RPMI7951 (cell line): ENCODE data around the gene PTPRN2. TPM values are rescaled to one million over a fixed set of nuclear protein-coding genes. Genes with fewer than 3 reads are reported as not detected.
"Not testable (repeated sequence)": the region's sequence is repeated elsewhere in the genome, so short reads cannot be mapped to it uniquely, and the experiment has no call there.

Source experiments
- DNase-seq: peaks from one replicate; pipeline ENCODE4 v3.0.0-alpha.2; 2012; ENCODE audit warnings: low read depth
- total RNA-seq: library from RNA; depleted of rRNA; stranded (reverse); fragments of >200 nt; shearing (Covaris generic); gene quantifications from 2 replicates; pipeline ENCODE4 v1.2.3, GENCODE V29; 2014

PTPRN2 gene
- total RNA-seq, 1 experiment from 2014 or later: 9.0 TPM

DNA sequence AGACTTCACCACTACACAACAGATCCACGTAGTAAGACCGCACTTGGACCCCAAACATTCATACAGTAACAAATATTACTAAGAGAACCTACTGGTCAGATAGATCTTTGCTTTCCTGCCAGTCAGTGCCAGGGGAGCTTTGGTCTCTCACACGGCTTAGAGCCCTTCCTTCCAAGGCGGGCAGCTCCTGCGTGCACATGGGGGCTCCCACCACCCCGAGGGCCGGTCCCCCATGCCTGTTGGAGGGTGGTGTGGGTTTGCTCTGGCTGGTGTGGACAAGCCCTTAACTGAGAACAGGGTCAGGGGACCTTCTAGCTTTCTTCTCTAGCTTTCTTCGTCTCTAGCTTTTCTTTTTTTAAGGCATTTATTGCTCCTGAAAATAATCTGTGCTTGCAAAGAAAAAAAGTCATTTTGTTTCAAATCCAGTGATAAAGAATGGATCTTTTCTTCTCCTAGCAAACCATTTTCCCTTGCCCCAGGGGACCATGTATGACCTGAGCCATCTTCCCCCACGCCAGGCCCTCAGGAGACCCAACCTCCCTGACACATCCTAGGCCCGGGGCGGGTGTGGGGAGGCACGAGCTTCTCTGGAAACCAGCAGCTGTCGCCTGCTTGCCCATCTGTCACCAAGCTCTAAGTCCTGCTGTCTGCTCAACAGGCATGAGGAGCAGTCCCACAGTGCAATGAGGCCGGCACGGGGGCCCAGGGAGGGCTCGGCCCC lies 591.1 kb downstream of the PTPRN2 start:
- DNase-seq: no peak

DNA sequence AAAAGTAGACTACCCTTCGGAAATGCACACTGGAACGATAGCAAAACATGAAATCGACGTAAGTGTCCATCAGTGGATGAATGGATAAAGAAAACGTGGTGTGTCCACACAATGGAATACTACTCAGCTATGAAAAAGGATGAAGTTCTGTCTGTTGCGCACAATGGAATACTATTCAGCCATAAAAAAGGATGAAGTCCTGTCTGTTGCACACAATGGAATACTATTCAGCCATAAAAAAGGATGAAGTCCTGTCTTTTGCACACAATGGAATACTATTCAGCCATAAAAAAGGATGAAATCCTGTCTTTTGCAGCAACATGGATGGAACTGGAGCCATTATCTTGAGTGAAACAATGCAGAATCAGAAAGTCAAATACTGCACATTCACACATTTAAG lies 591.8 kb downstream of the PTPRN2 start:
- no peak for DNase-seq

DNA sequence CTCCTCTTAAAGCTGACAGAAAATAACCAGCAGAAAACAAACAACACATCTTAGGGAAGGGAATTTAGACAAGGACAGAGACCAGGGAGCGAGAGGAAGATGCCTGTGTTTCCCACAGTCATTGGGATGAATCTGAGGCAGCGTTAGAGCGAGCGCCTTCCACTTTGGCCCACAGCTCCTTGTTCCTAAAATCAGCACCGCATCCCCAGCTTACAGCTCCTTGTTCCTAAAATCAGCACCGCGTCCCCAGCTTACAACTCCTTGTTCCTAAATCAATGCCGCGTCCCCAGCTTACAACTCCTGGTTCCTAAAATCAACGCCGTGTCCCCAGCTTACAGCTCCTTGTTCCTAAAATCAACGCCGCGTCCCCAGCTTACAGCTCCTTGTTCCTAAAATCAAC lies 593.3 kb downstream of the PTPRN2 start:
- DNase-seq: no peak

DNA sequence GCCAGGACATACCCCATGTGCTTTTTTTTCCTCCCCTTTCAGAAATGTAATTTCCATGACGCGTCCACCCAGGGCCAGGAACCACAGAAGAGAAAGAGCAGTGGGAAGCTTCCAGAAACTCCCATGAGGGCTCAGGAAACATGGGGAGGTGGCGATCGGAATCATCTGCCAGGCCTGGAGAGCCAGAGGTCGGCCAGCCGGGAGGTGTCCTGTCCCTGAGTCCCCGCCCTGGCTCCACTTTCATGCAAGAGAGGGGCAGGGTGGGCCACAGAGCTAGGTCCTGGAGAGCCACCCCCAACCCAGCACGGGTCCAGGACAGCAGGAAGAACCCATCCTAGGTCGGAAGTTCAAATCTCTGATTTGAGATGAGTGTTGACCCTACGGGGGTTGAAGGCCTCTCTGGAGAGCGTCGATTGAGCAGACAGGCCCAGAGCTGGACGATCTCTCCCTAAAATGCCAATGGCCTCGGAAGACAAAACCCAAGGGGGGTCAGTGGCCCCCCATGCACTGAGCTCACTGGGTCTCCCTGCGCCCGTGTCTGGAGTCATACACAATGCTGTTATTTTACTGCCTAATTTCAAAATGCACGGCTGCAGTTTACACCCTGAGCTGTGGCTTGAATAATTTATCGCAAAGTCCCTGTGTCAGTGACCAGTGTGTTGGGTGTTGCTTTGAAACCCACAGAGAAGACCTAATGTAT lies 594.1 kb downstream of the PTPRN2 start:
- no peak for DNase-seq

DNA sequence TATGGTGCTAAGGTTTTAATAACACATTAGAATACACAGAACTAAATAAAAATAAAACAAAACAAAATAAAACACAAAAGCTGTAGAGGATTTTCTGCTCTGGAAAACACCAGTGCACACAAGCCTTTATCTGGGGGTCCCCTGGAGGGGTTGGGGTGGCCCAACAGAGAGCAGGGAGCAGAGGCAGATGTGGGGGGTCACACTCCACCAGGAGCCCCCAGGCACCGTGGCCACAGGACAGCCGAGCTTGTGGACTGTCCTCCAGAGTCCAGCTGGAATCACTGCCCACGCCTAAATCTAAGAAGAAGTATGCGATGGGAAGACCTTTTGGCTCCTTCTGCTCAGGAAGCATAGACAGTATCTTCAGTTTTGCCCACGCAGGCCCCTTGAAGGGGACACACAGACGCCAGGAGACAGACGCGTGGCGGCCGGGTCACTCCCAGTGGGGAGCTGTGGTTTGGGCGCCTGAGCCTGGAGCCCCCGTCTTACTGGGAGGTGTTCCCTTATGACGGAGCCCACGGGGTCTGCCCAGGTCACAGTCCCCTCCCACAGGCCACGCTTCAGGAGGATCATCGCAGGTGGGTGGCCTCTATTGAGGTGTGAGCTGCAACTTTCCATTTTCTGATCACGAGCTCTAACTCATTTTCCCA lies 595.0 kb downstream of the PTPRN2 start:
- DNase-seq: no peak

DNA sequence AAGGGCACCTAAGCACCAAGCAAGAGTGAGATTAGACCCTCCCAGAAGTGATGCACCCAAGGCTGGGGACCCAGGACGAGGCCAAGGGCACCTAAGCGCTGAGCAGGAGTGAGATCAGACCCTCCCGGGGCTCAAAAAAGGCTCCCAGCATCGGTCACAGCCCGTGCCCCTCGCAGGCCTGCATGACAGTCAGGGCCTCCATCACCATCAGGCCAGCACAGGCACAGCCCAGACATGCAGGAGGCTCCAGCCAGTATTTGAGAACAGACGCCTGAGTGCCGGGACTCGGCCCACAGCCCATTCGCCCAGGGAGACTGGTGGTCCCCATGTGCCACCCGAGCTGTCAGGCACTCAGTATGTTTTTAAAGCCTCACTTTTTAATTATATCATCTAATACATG lies 595.9 kb downstream of the PTPRN2 start:
- DNase-seq: no peak

DNA sequence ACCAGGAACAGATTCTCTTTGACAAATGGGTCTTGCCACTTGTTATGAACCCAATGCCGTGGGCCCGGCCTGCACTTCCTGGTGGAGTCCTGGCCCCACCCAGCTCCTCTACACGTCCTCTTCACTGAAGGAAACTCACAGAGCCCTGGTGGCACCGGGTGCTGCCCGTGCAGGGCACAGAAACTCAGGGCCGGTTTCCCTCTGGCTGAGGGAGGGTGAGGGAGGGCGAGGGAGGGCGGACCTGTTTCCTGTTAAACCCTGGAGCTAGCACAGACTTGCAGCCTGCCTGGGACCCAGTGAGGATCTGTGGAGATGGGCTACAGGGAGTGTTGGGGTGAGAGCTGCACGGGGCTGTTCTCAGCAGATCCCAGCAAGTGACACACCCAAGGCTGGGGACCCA lies 596.3 kb downstream of the PTPRN2 start:
- DNase-seq: no peak

DNA sequence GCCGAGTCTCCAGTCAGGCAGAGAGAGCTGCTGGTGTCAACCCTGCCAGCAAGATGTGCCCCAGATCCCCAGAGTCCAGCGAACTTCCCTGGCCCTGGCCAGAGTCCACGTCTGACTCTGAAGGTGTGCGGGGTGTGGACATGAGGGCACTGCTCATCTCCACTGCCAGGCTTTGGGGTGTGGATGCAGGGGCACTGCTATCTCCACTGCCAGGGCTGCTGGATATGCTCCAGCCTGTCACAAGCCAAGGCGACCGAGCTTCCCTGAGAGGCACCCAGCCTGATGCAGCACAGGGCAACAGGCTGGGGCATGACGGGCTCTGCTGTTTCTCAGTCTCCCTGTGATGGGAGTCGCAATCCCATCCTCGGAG lies 596.8 kb downstream of the PTPRN2 start:
- no peak for DNase-seq

GRCh38 chr7:157990226-157990880 lies 597.3 kb downstream of the PTPRN2 start:
- DNase-seq: no peak

GRCh38 chr7:157989589-157989988 lies 598.0 kb downstream of the PTPRN2 start:
- DNase-seq: no peak

DNA sequence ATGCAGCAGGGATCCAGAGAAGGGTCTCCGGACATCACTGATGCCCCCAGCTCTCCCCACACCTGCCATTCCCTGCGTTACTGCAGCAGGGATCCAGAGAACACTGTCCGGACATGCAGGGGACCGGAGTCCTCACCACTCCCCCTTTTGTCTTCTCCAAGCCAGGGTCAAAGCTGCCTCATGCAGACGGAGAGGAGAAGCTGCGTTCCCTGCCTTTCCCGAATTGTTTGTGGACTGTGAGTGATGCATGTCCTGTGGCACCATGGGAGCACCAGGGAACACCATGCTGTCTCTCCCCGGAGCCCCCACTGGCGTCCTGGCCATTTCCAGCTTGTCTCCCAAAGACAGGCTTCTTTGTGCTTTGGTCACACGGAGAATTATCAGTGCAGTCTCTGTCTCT lies 599.7 kb downstream of the PTPRN2 start:
- DNase-seq: no peak

- no peak for DNase-seq
These were observed 601.6 kb downstream of the PTPRN2 start for GRCh38 chr7:157986051-157986450.

DNA sequence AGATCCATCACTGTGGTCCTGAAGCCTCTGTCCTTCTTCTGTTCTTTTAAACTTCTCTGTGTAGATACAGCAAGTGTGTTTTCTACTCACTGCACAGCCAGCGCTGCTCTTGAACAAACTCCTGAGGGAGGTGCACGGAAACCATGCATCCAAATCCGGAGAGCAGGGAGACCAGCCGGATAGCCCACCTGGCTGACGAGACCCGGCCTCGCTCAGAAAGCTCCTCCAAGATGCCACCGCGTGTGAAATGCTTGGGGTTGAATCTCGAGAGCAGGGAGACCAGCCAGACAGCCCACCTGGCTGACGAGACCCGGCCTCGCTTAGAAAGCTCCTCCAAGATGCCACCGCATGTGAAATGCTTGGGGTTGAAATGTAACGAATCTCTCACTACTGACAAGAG lies 602.0 kb downstream of the PTPRN2 start:
- DNase-seq: no peak

DNA sequence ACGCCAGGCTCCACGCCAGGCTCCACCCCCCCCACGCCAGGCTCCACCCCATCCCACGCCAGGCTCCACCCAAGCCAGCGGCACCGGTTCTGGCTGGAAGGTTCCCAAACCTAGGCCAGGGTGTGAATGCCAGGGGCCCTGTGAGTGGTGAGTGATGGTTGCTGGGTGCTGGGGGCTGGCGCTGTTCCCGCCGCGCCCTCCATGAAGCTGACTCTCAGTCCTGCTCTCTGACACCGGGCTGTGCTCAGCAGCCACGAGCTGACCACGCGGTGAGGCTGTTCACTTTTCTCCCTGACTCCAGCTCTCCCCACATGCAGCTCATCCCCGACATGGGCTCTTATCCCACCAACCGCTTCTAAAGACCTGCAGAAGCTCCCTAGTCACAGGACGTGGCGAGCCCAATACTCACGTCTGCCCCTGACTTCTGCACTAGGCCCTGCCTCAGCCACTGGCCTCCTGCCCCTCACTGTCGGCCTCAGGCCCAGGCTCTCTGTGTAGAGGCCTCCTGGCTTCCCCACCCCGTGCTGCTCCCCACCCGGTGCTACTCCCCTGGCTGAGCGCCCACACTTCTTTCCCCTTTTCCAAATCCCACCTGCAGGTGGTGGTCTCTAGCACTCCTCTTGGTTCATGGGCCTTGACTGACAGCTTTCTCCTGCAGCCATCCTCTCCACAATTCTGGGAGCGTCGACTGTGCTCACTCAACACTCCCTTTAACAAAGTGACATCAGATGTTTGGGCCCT lies 603.0 kb downstream of the PTPRN2 start:
- DNase-seq: no peak

DNA sequence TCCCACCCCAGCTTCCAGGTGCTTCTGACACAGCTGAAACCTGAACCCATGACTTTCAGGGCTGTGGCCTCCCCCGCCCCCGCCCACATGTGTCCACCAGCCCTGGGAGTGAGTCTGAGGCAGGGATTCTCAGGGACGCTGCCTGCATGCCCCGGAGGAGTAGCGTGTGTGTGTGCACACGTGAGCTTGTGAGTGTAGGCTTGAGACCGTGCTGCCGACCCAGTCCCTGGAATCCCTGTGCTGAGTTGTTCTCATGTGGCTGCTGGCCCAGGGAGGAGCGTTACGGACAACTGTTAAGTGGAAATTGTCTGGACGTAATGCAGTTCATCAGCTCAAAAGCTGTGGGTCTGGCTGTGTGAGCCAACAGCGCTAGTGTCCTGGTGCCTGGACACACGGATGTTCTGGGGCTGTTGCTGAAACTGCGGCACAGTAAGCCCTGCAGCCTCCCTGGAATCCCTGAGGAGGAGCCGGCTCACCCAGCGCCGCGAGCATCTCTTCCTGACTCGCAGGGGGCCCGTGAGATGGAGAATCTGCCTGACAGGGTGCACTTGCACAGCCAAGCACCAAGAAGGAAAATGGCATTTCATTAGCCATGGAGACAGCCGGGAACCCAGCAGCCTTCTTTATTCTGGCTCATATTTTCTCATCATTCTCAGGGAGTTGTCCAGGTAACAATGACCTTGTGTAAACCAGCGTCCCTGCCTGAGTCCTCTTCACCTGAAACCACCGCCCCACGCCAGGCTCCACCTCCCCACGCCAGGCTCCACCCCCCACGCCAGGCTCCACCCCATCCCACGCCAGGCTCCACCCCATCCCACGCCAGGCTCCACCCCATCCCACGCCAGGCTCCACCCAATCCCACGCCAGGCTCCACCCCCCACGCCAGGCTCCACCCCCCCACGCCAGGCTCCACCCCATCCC lies 603.9 kb downstream of the PTPRN2 start:
- no peak for DNase-seq

DNA sequence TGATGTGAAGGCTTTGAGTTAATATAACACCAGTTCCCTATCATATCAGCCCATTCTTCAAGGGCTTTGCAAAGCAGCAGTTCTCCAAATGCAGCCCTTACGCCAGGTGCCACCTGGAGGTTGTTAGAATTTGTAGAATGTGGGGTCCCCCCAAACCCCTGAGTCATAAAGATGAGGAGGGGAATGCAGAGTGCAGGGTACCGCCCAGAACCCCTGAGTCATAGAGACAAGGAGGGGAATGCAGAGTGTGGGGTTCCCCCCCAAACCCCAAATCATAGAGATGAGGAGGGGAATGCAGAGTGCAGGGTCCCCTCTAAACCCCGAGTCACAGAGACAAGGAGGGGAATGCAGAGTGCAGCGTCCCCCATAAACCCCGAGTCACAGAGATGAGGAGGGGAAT lies 605.8 kb downstream of the PTPRN2 start:
- DNase-seq: no peak

DNA sequence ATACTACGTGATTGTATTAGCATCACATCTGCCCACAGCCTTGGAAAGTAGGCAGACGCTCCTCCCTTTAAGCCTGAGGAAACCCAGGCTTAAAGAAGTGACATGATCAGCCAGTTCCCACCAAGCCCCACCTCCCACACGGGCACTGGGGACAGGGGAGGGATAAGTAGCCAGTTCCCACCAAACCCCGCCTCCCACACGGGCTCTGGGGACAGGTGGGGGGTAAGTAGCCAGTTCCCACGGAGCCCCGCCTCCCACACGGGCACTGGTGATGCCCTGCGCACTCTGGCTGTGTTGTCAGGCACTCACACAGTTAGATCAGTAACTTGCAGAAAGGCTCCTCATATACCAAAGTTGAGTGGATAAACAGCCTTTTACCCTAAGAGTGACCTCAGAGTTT lies 606.8 kb downstream of the PTPRN2 start:
- no peak for DNase-seq

DNA sequence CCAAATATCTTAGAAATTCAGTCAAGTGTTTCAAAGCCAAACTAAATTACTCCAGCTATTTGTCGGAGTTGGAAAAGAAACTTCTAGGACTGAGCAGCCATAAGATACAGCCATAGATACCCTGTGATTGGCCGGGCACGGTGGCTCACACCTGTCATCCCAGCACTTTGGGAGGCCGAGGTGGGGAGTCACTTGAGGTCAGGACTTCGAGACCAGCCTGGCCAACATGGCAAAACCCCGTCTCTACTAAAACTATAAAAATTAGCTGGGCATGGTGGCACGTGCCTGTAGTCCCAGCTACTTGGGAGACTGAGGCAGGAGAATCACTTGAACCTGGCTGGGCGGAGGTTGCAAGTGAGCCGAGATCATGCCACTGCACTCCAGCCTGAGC lies 607.3 kb downstream of the PTPRN2 start:
- not testable (repeated sequence) for DNase-seq

DNA sequence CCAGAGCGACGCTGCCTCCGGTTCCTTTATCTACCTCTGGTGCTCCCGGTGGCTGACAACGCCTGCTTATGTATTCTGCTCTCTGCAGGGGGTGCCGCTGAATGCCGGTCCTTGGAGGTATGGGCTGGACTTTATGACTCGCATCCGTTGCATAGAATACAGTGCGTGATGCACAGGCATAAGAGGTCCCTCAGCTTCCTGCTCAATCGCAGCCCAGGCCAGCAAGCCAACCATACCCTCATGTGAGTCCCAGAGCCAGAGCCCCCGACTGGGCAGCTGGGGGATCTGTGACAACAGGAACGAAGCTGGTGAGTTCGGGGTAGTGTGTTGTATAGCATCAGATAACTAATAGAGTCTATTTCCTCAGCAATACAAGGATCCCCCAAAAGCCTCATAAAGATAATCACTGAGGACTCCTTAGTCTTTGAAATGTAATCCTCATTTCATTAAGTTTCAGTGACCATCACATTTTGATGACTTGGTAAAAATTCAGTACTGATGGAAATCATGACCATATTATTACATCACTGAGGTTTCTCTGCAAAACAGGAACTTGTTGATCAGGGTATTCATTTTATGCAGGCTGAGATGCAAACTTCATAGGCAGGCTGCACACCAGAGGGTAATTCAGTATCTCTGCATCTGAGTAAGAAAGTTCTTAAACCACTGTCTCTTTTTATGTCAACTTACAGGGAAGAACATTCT lies 607.8 kb downstream of the PTPRN2 start:
- DNase-seq: no peak

DNA sequence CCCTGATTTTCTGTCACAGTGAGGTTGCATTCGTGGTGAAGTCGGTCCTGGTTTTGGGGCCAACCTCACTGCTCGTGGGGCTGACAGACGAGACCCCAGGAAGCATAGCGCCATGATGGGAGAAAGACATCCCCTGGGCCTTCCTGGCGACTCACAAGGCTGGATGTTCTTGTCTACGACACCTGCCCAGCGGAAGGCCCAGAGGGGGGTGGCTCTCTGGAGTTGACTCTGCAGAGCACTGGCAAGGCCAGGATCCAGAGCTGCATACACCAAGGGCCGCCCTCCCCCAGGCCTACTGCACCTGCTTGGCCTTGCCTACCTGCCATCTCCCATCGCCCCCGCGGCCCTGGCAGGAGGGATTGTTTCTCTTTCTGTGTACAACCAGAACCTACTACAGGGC lies 608.9 kb downstream of the PTPRN2 start:
- DNase-seq: no peak
